HEK293 (cell line): ENCODE data around the gene FUOM.

Experiments
- IKZF3 ChIP-seq: fragments of 450-650 bp; IDR thresholded peaks from 2 replicates; pipeline ENCODE4 v1.5.0; 2018; ENCODE audit warnings: missing biosample characterization, mild to moderate bottlenecking, missing genetic modification characterization, moderate library complexity
- KLF1 ChIP-seq: fragments of 450-650 bp; formaldehyde crosslinking; IDR thresholded peaks from 2 replicates; pipeline ENCODE4 v1.5.1; 2016; ENCODE audit warnings: missing biosample characterization, missing genetic modification characterization
- KLF8 ChIP-seq: fragments of 450-650 bp; formaldehyde crosslinking; IDR thresholded peaks from 2 replicates; pipeline ENCODE4 v1.5.1; 2016; ENCODE audit warnings: missing biosample characterization, missing genetic modification characterization
- SP2 ChIP-seq: fragments of 450-650 bp; formaldehyde crosslinking; IDR thresholded peaks from 2 replicates; pipeline ENCODE4 v1.5.1; 2016; ENCODE audit warnings: missing biosample characterization, missing genetic modification characterization
- SP3 ChIP-seq: fragments of 450-650 bp; formaldehyde crosslinking; IDR thresholded peaks from 2 replicates; pipeline ENCODE4 v1.5.1; 2016; ENCODE audit warnings: missing biosample characterization, missing genetic modification characterization
- YY1 ChIP-seq: fragments of 450-650 bp; formaldehyde crosslinking; IDR thresholded peaks from 2 replicates; pipeline ENCODE4 v1.5.1; 2018; ENCODE audit warnings: missing biosample characterization, missing genetic modification characterization
- ZBTB11 ChIP-seq: fragments of 450-650 bp; formaldehyde crosslinking; conservative IDR thresholded peaks from 2 replicates; pipeline ENCODE4 v1.5.1; 2016; ENCODE audit warnings: low read depth, missing biosample characterization, missing genetic modification characterization
- ZBTB8A ChIP-seq: fragments of 450-650 bp; formaldehyde crosslinking; IDR thresholded peaks from 2 replicates; pipeline ENCODE4 v1.5.1; 2016; ENCODE audit warnings: missing biosample characterization, missing genetic modification characterization
- ZEB2 ChIP-seq: fragments of 450-650 bp; formaldehyde crosslinking; IDR thresholded peaks from 2 replicates; pipeline ENCODE4 v1.5.1; 2016; ENCODE audit warnings: missing biosample characterization, missing genetic modification characterization
- ZFHX2 ChIP-seq: fragments of 450-650 bp; formaldehyde crosslinking; conservative IDR thresholded peaks from 2 replicates; pipeline ENCODE4 v1.5.1; 2016; ENCODE audit warnings: missing biosample characterization, missing genetic modification characterization
- ZNF10 ChIP-seq: fragments of 450-650 bp; formaldehyde crosslinking; IDR thresholded peaks from 2 replicates; pipeline ENCODE4 v1.5.1; 2017; ENCODE audit warnings: missing biosample characterization, missing genetic modification characterization
- ZNF140 ChIP-seq: fragments of 450-650 bp; formaldehyde crosslinking; IDR thresholded peaks from 2 replicates; pipeline ENCODE4 v1.5.1; 2016; ENCODE audit warnings: missing biosample characterization, missing genetic modification characterization
- ZNF146 ChIP-seq: fragments of 450-650 bp; formaldehyde crosslinking; IDR thresholded peaks from 2 replicates; pipeline ENCODE4 v1.5.1; 2016; ENCODE audit warnings: missing biosample characterization, missing genetic modification characterization
- ZNF148 ChIP-seq: fragments of 450-650 bp; formaldehyde crosslinking; IDR thresholded peaks from 2 replicates; pipeline ENCODE4 v1.5.0; 2017; ENCODE audit warnings: missing biosample characterization, missing genetic modification characterization, borderline replicate concordance
- ZNF157 ChIP-seq: fragments of 450-650 bp; formaldehyde crosslinking; IDR thresholded peaks from 2 replicates; pipeline ENCODE4 v1.5.1; 2016; ENCODE audit warnings: missing biosample characterization, missing genetic modification characterization
- ZNF174 ChIP-seq: fragments of 450-650 bp; formaldehyde crosslinking; IDR thresholded peaks from 2 replicates; pipeline ENCODE4 v1.5.0; 2017; ENCODE audit warnings: missing biosample characterization, mild to moderate bottlenecking, missing genetic modification characterization
- ZNF248 ChIP-seq: fragments of 450-650 bp; formaldehyde crosslinking; IDR thresholded peaks from 2 replicates; pipeline ENCODE4 v1.5.1; 2017; ENCODE audit warnings: missing biosample characterization, missing genetic modification characterization
- ZNF26 ChIP-seq: fragments of 450-650 bp; formaldehyde crosslinking; IDR thresholded peaks from 2 replicates; pipeline ENCODE4 v1.5.1; 2016; ENCODE audit warnings: missing biosample characterization, missing genetic modification characterization
- ZNF311 ChIP-seq: fragments of 450-650 bp; formaldehyde crosslinking; IDR thresholded peaks from 2 replicates; pipeline ENCODE4 v1.5.1; 2017; ENCODE audit warnings: missing biosample characterization, missing genetic modification characterization, borderline replicate concordance
- ZNF324 ChIP-seq: fragments of 450-650 bp; formaldehyde crosslinking; IDR thresholded peaks from 2 replicates; pipeline ENCODE4 v1.5.1; 2016; ENCODE audit warnings: missing biosample characterization, missing genetic modification characterization
- ZNF394 ChIP-seq: fragments of 450-650 bp; formaldehyde crosslinking; IDR thresholded peaks from 2 replicates; pipeline ENCODE4 v1.5.1; 2016; ENCODE audit warnings: missing biosample characterization, missing genetic modification characterization, mild to moderate bottlenecking, moderate library complexity, borderline replicate concordance
- ZNF473 ChIP-seq: fragments of 450-650 bp; formaldehyde crosslinking; IDR thresholded peaks from 2 replicates; pipeline ENCODE4 v1.5.1; 2017; ENCODE audit warnings: missing biosample characterization, missing genetic modification characterization
- ZNF501 ChIP-seq: fragments of 450-650 bp; formaldehyde crosslinking; IDR thresholded peaks from 2 replicates; pipeline ENCODE4 v1.5.1; 2016; ENCODE audit warnings: missing biosample characterization, missing genetic modification characterization
- ZNF623 ChIP-seq: fragments of 450-650 bp; formaldehyde crosslinking; IDR thresholded peaks from 2 replicates; pipeline ENCODE4 v1.5.1; 2016; ENCODE audit warnings: missing biosample characterization, missing genetic modification characterization
- ZNF645 ChIP-seq: fragments of 450-650 bp; formaldehyde crosslinking; IDR thresholded peaks from 2 replicates; pipeline ENCODE4; 2016; ENCODE audit warnings: missing biosample characterization, missing genetic modification characterization
- ZNF747 ChIP-seq: fragments of 450-650 bp; formaldehyde crosslinking; IDR thresholded peaks from 2 replicates; pipeline ENCODE4 v1.5.1; 2016; ENCODE audit warnings: missing biosample characterization, missing genetic modification characterization
- ZXDB ChIP-seq: fragments of 450-650 bp; formaldehyde crosslinking; IDR thresholded peaks from 2 replicates; pipeline ENCODE4 v1.5.1; 2016; ENCODE audit warnings: missing biosample characterization, missing genetic modification characterization
- TF ChIP-seq, protein P1 (sequence below): fragments of 450-650 bp; formaldehyde crosslinking; IDR thresholded peaks from 2 replicates; pipeline ENCODE4 v1.5.1; 2016; ENCODE audit warnings: missing biosample characterization, missing genetic modification characterization, borderline replicate concordance

Gene FUOM

GRCh38 chr10:133394064-133394663 lies 36.3 kb upstream of the FUOM start, which contains the start of gene MTG1 (continued):
- TF ChIP-seq ZNF394 (tag by site-specific recombination) (peak; percentile 52; the same call in 1 of the 2 replicates), ZNF311 (tag by site-specific recombination) (no peak), ZNF324 (peak; percentile 92), ZNF174 (tag by site-specific recombination) (no peak), ZBTB11 (tag by site-specific recombination) (peak; percentile 97), ZEB2 (tag by site-specific recombination) (peak; percentile 76), KLF1 (tag by site-specific recombination) (peak; percentile 83), ZNF501 (tag by site-specific recombination) (peak; percentile 97), KLF8 (tag by site-specific recombination) (peak; percentile 63; the same call in 1 of the 2 replicates), ZNF140 (no peak), ZXDB (tag by site-specific recombination) (peak; percentile 91), ZNF157 (tag by site-specific recombination) (no peak), SP2 (peak; percentile 86), IKZF3 (0 out of 2 replicates have a peak, but pooled peaks have one; percentile 21), ZNF473 (tag by site-specific recombination) (no peak), ZNF148 (tag by site-specific recombination) (no peak), ZNF645 (peak; percentile 65; the same call in 1 of the 2 replicates), ZFHX2 (tag by site-specific recombination) (peak; percentile 62; the same call in 1 of the 2 replicates), ZNF623 (tag by site-specific recombination) (no peak), ZNF747 (no peak), SP3 (tag by site-specific recombination) (peak; percentile 95), ZBTB8A (tag by site-specific recombination) (0 out of 2 replicates have a peak, but pooled peaks have one; percentile 34), ZNF248 (no peak), YY1 (tag by site-specific recombination) (peak; percentile 90), ZNF10 (tag by site-specific recombination) (peak; percentile 81), ZNF146 (peak; percentile 70; the same call in 1 of the 2 replicates), ZNF26 (tag by site-specific recombination) (no peak)
- TF ChIP-seq, protein P1, sequence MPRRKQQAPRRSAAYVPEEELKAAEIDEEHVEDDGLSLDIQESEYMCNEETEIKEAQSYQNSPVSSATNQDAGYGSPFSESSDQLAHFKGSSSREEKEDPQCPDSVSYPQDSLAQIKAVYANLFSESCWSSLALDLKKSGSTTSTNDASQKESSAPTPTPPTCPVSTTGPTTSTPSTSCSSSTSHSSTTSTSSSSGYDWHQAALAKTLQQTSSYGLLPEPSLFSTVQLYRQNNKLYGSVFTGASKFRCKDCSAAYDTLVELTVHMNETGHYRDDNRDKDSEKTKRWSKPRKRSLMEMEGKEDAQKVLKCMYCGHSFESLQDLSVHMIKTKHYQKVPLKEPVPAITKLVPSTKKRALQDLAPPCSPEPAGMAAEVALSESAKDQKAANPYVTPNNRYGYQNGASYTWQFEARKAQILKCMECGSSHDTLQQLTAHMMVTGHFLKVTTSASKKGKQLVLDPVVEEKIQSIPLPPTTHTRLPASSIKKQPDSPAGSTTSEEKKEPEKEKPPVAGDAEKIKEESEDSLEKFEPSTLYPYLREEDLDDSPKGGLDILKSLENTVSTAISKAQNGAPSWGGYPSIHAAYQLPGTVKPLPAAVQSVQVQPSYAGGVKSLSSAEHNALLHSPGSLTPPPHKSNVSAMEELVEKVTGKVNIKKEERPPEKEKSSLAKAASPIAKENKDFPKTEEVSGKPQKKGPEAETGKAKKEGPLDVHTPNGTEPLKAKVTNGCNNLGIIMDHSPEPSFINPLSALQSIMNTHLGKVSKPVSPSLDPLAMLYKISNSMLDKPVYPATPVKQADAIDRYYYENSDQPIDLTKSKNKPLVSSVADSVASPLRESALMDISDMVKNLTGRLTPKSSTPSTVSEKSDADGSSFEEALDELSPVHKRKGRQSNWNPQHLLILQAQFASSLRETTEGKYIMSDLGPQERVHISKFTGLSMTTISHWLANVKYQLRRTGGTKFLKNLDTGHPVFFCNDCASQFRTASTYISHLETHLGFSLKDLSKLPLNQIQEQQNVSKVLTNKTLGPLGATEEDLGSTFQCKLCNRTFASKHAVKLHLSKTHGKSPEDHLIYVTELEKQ (tag by site-specific recombination) = no peak
